GM19468 (cell line): ENCODE measurements around the gene STAU1.
"Not testable (repeated sequence)": the region's sequence is repeated elsewhere in the genome, so short reads cannot be mapped to it uniquely, and the experiment has no call there.

Experiments
- ATAC-seq: cut with Tn5 transposase; IDR thresholded peaks from one replicate; pipeline ENCODE4 v1.9.1; 2021; ENCODE audit warnings: mild to moderate bottlenecking, moderate library complexity, moderate number of reproducible peaks; ENCODE audit not compliant: unreplicated experiment; ENCODE audit errors: extremely low read depth

Gene STAU1

DNA sequence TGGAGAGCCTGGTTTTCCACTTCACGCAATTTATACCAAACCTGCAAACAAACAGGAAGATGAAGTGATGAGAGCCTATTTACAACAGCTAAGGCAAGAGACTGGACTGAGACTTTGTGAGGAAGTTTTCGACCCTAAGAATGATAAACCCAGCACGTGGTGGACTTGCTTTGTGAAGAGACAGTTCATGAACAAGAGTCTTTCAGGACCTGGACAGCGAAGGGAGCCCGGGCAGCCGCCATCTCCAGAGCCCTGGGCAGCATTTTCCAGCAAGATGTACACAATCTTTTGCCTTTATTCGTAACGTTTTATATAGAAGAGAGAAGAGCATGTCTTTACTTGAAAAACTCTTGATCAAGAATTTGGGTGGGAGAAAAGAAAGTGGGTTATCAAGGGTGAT, 53.3 kb downstream of the STAU1 start:
- not testable (repeated sequence) for ATAC-seq

DNA sequence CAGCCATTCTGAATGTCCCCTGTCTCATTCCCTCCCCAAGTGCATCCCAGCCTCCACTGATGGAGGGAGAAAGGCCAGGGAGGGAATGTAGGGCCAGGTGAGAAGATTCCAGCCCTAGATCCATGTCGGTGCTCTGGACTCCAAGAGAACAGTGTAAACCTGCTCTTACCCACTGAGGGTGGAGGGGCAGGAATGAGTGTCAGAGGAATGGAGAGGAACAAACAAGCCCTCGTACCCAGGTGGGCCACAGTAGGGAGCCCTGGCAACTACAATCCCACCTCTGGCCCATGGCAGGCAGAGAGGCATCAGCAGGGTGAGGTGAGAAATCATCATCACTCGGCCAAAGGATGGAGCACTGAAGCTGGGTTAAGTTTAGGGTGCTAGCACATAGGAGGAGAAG, 54.6 kb downstream of the STAU1 start:
- ATAC-seq = no peak

DNA sequence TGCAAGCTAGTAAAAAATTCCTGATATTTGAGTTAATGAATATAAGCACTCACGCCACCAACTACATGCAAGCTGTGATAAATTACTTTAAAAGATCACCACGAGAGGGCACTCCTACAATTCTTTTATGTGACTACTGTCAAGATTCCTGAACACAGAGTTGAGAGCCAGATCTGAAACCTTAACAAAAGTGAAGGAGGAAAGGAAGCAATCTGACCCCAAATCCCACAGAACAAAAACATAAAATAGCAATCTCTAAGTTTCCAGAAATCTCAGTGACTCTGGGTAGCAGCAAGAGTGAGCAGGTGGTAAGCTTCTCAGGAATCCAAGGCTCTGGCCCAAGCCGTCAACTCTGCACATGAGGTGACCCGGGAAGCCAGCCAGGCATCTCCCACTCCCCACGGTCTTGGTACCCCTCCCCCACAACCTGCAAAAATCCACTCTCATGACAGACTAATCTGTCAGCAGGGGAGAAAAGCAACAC, 55.1 kb downstream of the STAU1 start:
- no peak for ATAC-seq

DNA sequence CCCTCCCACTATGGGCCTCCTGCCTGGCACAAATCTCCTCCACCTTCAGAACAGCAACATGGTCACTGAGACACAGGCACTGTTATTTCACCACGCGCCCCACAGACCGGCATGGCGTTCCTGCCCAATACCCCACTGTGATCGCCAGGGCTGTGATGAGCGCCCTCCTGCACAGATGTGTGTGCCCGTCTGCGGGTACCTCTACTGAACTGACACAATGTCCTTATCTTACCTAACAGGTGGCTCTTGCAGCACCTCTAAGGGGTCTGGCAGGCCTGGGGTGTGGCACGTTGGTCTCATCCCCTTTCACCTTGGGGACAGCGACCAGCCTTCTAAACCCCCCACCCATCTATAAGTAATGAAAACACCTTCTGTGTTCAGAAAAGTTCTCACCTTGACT, 64.2 kb downstream of the STAU1 start:
- no peak for ATAC-seq

DNA sequence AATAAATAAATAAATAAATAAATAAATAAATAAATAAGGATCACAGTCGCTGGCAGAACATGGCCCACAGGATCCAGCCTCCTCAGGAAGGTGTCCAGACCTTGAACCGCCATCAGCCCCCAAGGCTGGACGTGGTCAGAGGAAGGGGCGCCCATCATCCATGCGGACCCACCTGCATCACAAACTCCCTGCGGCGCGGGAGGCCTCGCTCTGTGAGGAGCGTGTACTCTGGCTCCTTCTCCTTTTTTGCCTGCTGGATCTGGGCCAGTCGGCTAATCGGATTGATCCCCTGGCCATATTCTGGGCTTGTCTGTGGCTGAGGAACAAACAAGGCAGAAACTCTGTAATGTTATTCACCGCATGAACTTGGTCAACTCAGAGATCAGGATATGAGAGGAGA, 65.2 kb downstream of the STAU1 start:
- no peak for ATAC-seq

DNA sequence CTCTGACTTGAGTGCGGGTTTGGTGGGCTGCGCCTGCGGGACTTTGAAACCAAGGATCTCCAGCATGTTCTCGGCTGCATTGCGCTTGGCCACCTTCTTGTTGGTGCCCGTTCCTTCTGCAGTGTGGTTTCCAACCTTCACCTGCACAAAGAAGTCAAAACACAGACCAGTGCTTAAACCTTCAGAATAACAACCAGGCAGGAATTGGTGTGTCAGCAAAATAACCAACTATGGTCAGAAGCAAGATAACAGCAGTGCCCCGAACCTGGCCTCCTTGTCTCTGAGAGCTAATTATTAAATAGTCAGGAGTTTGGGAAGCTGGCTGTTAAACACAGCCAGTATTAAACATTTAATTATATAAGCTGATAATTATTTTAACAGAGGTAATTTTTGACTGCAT, 68.1 kb downstream of the STAU1 start:
- ATAC-seq = no peak

DNA sequence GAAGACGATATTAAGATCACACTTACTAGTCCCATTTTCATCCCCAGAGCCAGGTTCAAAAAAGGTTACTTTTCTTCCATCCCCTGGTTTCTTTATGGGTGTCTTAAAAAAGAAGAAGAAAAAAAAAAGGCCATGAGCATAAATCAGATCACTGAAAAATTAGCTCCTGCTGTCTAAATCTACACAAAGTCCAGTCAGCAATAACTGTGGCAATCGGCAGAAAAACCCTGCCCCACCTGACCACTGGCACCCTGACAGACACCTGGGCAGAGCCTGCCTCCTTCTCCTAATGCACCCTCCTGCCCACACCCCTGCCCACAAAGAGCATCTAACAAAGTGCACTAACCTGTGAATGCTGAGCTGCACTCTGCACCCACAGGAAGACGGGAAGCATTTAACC, 69.8 kb downstream of the STAU1 start:
- no peak for ATAC-seq

DNA sequence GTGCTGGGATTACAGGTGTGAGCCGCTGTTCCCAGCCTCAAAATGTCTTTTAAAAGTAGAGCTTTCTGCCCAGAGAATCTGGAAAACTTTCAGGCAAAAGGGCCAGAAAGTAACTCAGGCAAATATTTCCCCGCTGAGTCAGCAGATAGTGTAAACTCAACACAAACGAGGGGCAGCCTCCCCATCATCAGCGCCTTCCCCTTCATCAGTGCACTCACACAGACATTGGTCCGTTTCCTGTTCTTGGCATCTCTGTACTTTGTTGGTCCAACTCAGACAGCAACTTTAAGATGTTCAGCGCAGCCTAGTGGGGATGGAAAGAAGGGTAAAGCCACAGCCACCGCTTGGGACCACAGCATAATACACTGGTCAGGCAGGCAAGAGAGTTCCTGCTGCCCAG, 72.6 kb downstream of the STAU1 start:
- no peak for ATAC-seq

DNA sequence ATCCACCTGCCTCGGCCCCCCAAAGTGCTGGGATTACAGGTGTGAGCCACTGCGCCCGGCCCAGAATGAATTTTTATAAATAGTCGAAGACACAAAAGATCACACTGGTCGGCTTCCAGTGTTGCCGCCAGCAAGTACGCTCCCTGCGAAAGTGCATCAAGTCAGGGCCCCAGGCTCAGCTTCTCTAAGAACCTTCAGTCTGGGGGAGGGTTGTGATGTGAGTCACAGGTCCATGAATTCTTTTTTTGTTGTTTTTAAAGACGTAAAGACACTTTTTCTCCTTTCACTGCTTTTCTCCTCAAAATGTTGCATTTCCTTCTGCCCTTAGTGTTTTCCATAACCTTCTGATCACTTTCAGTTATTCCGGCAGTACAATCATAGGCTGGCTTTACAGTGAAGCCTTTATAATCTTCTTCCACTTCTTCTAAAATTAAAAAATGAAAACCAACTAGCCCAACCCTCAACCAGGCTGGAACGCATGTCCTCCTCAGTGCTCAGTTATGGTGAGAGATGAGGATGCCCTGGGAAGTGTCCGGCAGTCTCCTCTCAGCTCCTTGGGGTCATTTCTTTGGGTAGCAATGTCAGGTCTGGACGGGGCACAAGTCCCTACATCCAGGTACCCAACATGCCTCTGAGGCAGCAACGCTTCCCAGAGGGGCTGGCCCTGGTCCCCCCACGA, 75.4 kb downstream of the STAU1 start:
- no peak for ATAC-seq

DNA sequence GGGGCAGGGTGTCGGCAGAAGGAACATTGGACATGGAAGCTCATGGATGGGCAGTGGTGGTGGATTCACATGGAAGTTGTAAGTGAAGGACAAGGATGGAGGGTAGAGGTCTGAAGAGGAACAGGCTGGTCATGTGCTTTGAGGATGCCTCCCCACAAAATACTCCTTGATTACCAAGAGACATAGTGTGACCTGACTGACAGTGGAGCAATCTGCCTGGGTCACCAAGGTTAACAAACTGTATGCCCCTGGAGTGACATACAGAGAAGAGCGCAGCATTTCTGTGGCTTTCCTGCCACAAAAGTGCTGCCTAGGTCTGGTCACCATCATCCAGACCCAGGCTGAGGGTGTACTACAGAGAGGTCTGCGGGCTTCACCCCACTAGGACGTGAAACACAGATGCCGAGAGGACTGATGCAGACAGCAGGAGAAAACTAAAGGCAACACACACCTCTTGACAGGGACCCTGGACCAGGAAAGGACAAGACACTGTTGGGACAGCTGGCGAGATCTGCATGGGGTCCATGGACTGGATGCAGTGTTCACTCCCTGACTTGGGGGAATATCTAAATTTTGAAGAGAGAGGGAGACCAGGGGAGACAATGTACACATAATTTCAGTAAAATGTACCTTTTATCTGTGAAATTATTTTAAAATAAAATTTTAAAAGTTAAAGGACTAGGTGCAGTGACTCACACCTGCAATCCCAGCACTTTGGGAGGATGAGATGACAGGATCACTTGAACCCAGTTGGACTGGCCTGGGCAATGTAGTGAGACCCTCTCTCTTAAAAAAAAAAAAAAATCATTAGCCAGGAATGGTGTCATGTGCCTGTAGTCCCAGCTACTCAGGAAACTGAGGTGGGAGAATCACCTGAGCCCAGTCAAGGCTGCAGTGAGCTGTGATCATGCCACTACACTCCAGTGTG, 77.1 kb downstream of the STAU1 start:
- no peak for ATAC-seq

DNA sequence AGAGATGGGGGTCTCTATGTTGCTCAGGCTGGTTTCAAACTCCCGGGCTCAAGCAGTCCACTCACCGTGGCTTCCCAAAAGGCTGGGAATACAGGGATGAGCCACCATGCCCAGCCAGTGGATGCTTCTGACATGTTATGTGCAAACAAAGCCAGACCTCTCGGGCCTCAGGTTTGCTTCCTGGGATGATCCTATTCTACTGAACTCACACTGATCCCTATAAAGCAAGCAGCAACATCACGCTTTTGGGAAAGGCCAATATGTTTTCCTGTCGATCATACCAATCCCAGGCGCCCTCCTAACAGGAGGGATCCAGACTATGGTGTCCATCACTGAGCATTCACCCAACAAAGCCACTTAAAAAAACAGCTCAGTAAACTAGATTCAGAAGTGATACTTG, 81.8 kb downstream of the STAU1 start:
- ATAC-seq = no peak

DNA sequence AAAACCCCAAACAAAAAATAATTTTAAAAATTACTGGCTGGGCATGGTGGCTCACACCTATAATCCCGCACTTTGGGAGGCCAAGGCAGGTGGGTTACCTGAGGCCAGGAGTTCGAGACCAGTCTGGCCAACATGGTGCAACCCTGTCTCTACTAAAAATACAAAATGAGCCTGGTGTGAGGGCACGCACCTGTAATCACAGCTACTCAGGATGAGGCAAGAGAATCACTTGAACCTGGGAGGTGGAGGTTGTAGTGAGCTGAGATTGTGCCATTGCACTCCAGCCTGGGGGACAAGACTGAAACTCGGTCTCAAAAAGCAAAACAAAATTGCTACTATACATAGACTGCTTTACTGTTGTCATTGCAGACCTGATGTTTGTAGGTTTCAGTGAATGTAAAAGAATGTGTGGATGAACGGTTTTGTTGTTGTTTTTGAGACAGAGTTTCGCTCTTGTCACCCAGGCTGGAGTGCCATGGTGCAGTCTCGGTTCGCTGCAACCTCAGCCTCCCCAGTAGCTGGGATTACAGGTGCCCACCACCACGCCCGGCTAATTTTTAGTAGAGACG, 83.1 kb downstream of the STAU1 start:
- ATAC-seq = not testable (repeated sequence)

DNA sequence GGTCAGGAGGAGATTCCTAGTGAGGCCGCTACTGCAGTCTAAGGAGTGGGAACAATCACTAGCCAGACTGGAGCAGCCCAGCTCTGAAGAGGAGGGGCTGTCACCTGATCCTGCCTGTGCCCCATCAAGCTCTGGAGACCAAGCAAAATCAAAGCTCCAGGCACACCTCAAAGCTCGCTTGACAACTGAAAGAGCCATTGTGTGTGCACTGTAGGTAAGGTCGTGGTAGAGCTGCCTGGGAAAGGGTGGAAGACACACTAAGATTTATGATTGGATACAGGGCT, 83.8 kb downstream of the STAU1 start:
- no peak for ATAC-seq

DNA sequence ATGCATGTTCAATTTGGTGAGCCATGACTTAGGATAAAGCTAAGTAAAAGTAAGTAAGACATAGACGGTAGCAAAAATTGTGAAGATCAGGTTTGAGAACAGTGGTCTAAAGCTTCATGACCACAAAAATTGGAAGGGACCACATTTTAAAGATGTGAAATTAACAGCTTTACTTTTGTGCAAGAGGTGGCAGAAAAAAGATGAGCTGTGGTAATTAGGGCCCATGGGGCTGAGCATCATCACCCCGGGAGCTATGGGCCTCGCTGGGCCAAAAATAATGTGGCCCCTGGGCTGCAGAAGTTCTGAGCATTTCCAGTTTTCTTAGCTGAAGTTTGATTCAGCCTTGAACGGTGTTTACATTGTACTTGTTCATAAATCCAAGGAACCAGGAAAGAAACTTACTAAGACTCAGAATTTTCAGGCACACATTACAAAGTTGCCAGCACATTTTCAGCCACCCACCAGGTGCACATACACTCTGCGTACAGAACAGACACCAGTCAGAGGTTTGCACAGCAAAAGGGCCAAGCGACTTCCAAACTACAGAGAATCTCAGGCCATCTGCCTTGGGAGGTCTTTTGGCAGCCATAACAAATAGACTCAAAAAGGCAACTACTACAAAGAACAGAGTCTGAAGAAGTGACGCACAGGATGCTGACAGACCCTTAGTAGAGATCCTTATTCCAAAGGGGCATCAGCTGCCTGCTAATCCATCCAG, 84.3 kb downstream of the STAU1 start:
- ATAC-seq = no peak

DNA sequence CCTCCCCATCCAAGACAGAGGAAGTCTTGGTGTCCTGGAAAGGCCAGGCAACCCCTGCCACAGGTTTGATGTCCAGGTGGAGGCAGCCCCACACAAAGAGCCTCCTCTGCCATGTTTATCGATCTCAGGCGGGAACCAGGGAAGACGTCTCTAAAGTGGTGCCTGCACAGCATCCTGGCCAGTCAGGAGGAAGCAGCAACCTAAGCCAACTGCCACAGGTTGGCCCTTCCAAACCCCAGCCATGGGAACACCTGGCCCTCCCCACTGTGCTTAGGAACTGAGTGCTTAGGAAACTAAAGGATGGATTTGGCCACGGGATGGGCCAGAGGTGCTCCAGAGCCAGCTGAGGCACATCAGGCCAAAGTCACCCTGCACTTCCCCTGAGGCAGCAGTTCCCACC, 85.1 kb downstream of the STAU1 start:
- no peak for ATAC-seq

DNA sequence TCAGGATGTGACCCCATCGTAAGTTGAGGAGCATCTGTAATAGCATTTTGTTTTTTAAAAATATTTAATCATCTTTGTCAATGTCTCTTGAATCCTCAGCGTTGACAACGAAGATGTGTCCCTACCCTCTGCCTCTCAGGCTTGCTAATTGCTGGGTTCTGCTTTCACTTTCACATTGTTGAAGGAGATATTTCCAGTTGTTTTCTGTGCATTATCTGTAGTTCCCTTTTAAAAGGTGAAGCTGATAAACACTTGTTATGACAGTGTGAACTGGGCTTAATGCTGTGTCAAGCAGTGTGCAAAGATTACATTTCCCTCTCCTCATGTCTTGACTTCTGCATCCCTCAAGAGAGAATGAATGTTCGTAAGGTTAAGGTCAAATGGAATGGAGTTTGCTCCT, 87.2 kb downstream of the STAU1 start:
- no peak for ATAC-seq

DNA sequence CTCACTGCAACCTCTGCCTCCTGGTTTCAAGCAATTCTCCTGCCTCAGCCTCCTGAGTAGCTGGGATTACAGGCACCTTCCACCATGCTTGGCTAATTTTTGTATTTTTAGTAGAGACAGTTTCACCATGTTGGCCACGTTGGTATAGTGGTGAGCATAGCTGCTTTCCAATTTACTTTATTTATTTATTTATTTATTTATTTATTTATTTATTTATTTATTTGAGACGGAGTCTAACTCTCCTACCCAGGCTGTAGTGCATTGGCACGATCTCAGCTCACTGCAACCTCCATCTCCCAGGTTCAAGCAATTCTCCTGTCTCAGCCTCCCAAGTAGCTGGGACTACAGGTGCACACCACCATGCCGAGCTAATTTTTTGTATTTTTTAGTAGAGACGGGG, 87.8 kb downstream of the STAU1 start:
- ATAC-seq = not testable (repeated sequence)

DNA sequence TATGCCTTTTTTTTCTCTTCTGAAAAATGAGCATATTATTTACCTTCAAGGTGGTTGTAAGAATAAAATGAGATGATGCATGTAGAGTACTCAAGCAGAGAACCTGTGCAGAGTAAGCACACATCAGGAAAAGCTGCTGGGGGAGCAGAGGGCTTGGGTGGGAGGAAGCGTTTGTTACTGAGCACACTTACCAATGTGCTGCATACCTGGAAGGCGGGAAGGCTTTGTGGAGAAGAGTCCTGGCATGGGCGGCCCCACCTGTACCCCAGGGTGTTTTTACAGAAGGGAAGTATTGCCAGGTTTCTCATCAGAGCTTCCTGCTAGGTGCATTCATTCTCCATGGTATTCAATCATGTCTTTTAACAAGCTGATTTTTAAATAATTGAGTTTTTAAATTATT, 89.1 kb downstream of the STAU1 start:
- no peak for ATAC-seq

DNA sequence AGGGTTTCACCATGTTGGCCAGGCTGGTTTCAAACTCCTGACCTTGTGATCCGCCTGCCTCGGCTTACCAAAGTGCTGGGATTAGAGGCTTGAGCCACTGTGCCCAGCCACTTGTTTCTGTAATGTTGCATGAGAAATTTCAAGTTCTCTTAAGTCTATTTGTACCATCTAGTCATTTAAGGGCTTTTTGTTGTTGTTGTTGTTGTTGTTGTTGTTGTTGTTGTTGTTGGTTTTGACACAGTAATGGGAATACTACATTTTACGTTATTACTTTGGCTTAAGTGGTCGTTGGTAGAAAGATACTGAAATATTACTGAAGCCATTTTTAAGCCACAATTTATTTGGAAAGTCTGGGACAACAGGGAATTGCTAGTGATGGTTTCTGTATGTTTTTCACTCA, 90.0 kb downstream of the STAU1 start:
- ATAC-seq = no peak

DNA sequence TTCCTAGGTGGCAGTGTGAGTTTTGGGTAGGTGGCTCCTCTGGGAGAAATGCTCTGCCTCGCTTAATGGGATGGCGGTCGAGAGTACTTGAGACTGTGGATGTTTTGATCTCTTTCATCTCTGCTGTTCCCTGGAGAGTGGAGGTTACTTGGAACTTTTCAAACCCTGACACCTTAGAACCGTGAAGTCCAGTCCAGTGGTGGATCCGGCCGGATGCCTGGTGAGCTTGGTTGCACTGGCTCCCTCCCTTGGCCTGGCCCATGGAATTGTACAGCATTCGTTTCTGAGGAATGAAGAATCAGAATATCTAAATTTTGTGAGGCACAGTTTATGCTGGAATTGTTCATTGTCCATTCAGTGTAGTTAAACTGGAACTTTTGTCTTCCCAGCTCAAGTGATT, 91.0 kb downstream of the STAU1 start:
- ATAC-seq = no peak

DNA sequence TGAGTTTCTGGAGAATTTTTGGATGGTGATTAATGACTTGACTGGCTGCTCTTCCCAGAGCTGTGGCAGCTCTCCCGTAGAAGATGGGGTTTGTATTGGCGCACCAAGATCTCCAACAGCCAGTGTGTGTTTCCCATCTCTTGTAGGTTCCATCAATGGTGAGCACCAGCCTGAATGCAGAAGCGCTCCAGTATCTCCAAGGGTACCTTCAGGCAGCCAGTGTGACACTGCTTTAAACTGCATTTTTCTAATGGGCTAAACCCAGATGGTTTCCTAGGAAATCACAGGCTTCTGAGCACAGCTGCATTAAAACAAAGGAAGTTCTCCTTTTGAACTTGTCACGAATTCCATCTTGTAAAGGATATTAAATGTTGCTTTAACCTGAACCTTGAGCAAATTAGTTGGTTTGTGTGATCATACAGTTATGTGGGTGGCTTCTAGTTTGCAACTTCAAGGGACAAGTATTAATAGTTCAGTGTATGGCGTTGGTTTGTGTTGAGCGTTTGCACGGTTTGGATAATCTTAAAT, 91.9 kb downstream of the STAU1 start:
- ATAC-seq = no peak
